Measurements from ENCODE around the gene RNF175. TPM values are rescaled to one million over a fixed set of nuclear protein-coding genes. Genes with fewer than 3 reads are reported as not detected.

The RNF175 gene
- total RNA-seq, 6 experiments from 2014 or later, result 0.20 TPM; not detected in 5

- H3K4me3 ChIP-seq, result no peak overlapping the region
- intact Hi-C loops (cut with DNase I), result no loop called here
- DNase-seq, result no peak
- 9% methylated on average over 5 of the region's 5 CpGs for WGBS (ENCODE audit: insufficient coverage, low coverage, low lambda C conversion rate, missing lambda C conversion rate)
- no peak for ATAC-seq
- H3K9me3 ChIP-seq, result no peaks in the 10 kb centered on the region
- H3K36me3 ChIP-seq, result no peaks in the 10 kb centered on the region
- H3K4me1 ChIP-seq, result peaks cover 0 to 21% (median 0%) of the 10 kb centered on the region in 4 donors
- no peak overlapping the region for H3K27ac ChIP-seq
- TF ChIP-seq POLR2A (IDR thresholded peaks at IDR 0.05), result no peak
- TF ChIP-seq, protein P1, sequence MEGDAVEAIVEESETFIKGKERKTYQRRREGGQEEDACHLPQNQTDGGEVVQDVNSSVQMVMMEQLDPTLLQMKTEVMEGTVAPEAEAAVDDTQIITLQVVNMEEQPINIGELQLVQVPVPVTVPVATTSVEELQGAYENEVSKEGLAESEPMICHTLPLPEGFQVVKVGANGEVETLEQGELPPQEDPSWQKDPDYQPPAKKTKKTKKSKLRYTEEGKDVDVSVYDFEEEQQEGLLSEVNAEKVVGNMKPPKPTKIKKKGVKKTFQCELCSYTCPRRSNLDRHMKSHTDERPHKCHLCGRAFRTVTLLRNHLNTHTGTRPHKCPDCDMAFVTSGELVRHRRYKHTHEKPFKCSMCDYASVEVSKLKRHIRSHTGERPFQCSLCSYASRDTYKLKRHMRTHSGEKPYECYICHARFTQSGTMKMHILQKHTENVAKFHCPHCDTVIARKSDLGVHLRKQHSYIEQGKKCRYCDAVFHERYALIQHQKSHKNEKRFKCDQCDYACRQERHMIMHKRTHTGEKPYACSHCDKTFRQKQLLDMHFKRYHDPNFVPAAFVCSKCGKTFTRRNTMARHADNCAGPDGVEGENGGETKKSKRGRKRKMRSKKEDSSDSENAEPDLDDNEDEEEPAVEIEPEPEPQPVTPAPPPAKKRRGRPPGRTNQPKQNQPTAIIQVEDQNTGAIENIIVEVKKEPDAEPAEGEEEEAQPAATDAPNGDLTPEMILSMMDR (IDR thresholded peaks at IDR 0.05), result no peak
- H3K27me3 ChIP-seq, result peaks cover 26 to 54% of the 10 kb centered on the region in 2 donors
These were observed 27.8 kb upstream of the RNF175 start for GRCh38 chr4:153787575-153787974.

DNA sequence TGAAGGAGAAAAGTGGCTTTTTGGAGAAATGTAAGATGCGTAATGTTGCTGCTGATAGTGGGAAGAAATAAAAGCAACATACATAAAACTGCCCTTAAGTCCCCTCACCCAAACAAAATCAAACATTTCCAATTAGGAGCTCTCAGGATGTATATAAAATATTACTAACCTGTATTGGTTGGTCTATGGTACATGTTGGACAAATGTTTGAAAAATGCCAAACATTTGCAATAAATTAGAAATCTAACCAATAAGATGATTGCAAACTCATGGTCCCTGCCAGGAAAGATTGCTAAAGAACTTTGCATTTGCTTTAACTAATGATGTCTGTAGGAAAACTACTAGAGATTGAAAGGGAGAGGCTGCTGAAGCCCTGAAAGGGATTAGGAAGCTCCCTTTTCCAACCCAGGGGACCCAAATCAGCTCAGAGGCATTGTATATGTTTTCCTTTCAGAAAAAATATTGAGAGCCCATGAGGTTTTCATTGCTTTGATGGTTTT, 27.3 kb upstream of the RNF175 start:
- no peak overlapping the region for H3K27ac ChIP-seq
- no peak overlapping the region for H3K4me3 ChIP-seq
- TF ChIP-seq POLR2A (IDR thresholded peaks at IDR 0.05), result no peak
- TF ChIP-seq, protein P1 (IDR thresholded peaks at IDR 0.05), result no peak
- 36% methylated on average over 1 of the region's 1 CpG for WGBS (ENCODE audit: insufficient coverage, low coverage, low lambda C conversion rate, missing lambda C conversion rate)
- no peak for ATAC-seq
- intact Hi-C loops (cut with DNase I), result no loop called here
- no peaks in the 10 kb centered on the region for H3K36me3 ChIP-seq
- DNase-seq, result no peak
- no peaks in the 10 kb centered on the region for H3K9me3 ChIP-seq
- H3K4me1 ChIP-seq, result peaks cover 0 to 16% (median 0%) of the 10 kb centered on the region in 4 donors
- peaks cover 22 to 50% of the 10 kb centered on the region in 2 donors for H3K27me3 ChIP-seq

- ATAC-seq (peak; percentile 66 to 75 (median 70)), DNase-seq (no peak)
- Histone ChIP-seq H3K4me1 (peaks cover 0 to 12% (median 0%) of the 10 kb centered on the region in 4 donors), H3K27me3 (peaks cover 12 to 40% of the 10 kb centered on the region in 2 donors), H3K9me3 (no peaks in the 10 kb centered on the region), H3K27ac (no peak overlapping the region), H3K36me3 (no peaks in the 10 kb centered on the region), H3K4me3 (no peak overlapping the region)
- intact Hi-C loops (cut with DNase I), result no loop called here
- TF ChIP-seq, protein P1 (IDR thresholded peaks at IDR 0.05), result peak; percentile 35 to 52 (median 52)
- no peak for TF ChIP-seq POLR2A (IDR thresholded peaks at IDR 0.05)
- WGBS (ENCODE audit: insufficient coverage, low coverage, low lambda C conversion rate, missing lambda C conversion rate), result 0% methylated on average over 2 of the region's 3 CpGs
These were observed 26.3 kb upstream of the RNF175 start for GRCh38 chr4:153785910-153786721.

GRCh38 chr4:153784166-153784699, 24.4 kb upstream of the RNF175 start:
- no peak overlapping the region for H3K27ac ChIP-seq
- no peak for ATAC-seq
- peaks cover 0 to 11% (median 0%) of the 10 kb centered on the region in 4 donors for H3K4me1 ChIP-seq
- no peak overlapping the region for H3K4me3 ChIP-seq
- intact Hi-C loops (cut with DNase I), result loop anchor here in 1 of 2 donors (5.0 kb wide), 1 partner anchor 298 kb away; no protein-coding TSS in a partner anchor
- DNase-seq, result no peak
- 48% methylated on average over 3 of the region's 3 CpGs for WGBS (ENCODE audit: insufficient coverage, low coverage, low lambda C conversion rate, missing lambda C conversion rate)
- H3K27me3 ChIP-seq, result peaks cover 9 to 24% of the 10 kb centered on the region in 2 donors
- H3K9me3 ChIP-seq, result no peaks in the 10 kb centered on the region
- H3K36me3 ChIP-seq, result no peaks in the 10 kb centered on the region
- TF ChIP-seq, protein P1 (IDR thresholded peaks at IDR 0.05), result no peak
- no peak for TF ChIP-seq POLR2A (IDR thresholded peaks at IDR 0.05)
